GM04504 (cell line): ENCODE data around the gene CD300LG.

Source experiments
- DNase-seq: peaks from one replicate; pipeline ENCODE4 v3.0.0-alpha.2; 2012; ENCODE audit warnings: low read depth

CD300LG gene

GRCh38 chr17:43907425-43907981 is 60.5 kb downstream of the CD300LG start, which contains the start of gene MPP2:
MPP2 (minus strand) TSS chr17:43907536; CDS start chr17:43904460, 3,076 bp downstream.
- no peak for DNase-seq

- DNase-seq: no peak
Observed at GRCh38 chr17:43907998-43908721, 61.2 kb downstream of the CD300LG start.

GRCh38 chr17:43909537-43910231 is 62.7 kb downstream of the CD300LG start:
- no peak for DNase-seq

GRCh38 chr17:43911904-43912303 is 64.9 kb downstream of the CD300LG start:
- no peak for DNase-seq

GRCh38 chr17:43912635-43913304 is 65.8 kb downstream of the CD300LG start:
- DNase-seq: no peak
